Right forelimb (tissue), 1 donor: ENCODE measurements around the gene MAPT.
"Not testable (repeated sequence)": the region's sequence is repeated elsewhere in the genome, so short reads cannot be mapped to it uniquely, and the experiment has no call there.

Experiments used
- DNase-seq: peaks from one replicate; pipeline ENCODE4 v3.0.0-alpha.2; 2018

MAPT gene

DNA sequence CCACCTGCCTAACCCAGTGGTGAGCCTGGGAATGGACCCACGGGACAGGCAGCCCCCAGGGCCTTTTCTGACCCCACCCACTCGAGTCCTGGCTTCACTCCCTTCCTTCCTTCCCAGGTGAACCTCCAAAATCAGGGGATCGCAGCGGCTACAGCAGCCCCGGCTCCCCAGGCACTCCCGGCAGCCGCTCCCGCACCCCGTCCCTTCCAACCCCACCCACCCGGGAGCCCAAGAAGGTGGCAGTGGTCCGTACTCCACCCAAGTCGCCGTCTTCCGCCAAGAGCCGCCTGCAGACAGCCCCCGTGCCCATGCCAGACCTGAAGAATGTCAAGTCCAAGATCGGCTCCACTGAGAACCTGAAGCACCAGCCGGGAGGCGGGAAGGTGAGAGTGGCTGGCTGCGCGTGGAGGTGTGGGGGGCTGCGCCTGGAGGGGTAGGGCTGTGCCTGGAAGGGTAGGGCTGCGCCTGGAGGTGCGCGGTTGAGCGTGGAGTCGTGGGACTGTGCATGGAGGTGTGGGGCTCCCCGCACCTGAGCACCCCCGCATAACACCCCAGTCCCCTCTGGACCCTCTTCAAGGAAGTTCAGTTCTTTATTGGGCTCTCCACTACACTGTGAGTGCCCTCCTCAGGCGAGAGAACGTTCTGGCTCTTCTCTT, 102.1 kb downstream of the MAPT start:
- no peak for DNase-seq

DNA sequence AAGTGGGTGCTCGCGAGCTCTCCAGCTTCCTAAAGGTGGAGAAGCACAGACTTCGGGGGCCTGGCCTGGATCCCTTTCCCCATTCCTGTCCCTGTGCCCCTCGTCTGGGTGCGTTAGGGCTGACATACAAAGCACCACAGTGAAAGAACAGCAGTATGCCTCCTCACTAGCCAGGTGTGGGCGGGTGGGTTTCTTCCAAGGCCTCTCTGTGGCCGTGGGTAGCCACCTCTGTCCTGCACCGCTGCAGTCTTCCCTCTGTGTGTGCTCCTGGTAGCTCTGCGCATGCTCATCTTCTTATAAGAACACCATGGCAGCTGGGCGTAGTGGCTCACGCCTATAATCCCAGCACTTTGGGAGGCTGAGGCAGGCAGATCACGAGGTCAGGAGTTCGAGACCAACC, 102.8 kb downstream of the MAPT start:
- DNase-seq: no peak

DNA sequence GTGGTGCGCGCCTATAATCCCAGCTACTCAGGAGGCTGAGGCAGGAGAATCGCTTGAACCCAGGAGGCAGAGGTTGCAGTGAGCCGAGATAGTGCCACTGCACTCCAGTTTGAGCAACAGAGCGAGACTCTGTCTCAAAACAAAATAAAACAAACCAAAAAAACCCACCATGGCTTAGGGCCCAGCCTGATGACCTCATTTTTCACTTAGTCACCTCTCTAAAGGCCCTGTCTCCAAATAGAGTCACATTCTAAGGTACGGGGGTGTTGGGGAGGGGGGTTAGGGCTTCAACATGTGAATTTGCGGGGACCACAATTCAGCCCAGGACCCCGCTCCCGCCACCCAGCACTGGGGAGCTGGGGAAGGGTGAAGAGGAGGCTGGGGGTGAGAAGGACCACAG, 103.3 kb downstream of the MAPT start:
- DNase-seq: no peak

DNA sequence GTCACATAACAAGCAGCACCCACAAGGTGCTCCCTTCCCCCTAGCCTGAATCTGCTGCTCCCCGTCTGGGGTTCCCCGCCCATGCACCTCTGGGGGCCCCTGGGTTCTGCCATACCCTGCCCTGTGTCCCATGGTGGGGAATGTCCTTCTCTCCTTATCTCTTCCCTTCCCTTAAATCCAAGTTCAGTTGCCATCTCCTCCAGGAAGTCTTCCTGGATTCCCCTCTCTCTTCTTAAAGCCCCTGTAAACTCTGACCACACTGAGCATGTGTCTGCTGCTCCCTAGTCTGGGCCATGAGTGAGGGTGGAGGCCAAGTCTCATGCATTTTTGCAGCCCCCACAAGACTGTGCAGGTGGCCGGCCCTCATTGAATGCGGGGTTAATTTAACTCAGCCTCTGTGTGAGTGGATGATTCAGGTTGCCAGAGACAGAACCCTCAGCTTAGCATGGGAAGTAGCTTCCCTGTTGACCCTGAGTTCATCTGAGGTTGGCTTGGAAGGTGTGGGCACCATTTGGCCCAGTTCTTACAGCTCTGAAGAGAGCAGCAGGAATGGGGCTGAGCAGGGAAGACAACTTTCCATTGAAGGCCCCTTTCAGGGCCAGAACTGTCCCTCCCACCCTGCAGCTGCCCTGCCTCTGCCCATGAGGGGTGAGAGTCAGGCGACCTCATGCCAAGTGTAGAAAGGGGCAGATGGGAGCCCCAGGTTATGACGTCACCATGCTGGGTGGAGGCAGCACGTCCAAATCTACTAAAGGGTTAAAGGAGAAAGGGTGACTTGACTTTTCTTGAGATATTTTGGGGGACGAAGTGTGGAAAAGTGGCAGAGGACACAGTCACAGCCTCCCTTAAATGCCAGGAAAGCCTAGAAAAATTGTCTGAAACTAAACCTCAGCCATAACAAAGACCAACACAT, 104.9 kb downstream of the MAPT start, which contains the start of gene STH:
Gene STH, plus strand, starts transcription at position 264 of the 913 bp plus-strand sequence. Its CDS starts 30 bp downstream, at position 294.
- DNase-seq: no peak

DNA sequence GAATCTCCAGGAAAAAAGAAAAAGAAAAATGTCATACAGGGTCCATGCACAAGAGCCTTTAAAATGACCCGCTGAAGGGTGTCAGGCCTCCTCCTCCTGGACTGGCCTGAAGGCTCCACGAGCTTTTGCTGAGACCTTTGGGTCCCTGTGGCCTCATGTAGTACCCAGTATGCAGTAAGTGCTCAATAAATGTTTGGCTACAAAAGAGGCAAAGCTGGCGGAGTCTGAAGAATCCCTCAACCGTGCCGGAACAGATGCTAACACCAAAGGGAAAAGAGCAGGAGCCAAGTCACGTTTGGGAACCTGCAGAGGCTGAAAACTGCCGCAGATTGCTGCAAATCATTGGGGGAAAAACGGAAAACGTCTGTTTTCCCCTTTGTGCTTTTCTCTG, 105.5 kb downstream of the MAPT start:
- DNase-seq: no peak

- no peak for DNase-seq
Observed at GRCh38 chr17:46000292-46000691, 105.9 kb downstream of the MAPT start.

- DNase-seq: no peak
Observed at GRCh38 chr17:46000757-46001156, 106.4 kb downstream of the MAPT start.

DNA sequence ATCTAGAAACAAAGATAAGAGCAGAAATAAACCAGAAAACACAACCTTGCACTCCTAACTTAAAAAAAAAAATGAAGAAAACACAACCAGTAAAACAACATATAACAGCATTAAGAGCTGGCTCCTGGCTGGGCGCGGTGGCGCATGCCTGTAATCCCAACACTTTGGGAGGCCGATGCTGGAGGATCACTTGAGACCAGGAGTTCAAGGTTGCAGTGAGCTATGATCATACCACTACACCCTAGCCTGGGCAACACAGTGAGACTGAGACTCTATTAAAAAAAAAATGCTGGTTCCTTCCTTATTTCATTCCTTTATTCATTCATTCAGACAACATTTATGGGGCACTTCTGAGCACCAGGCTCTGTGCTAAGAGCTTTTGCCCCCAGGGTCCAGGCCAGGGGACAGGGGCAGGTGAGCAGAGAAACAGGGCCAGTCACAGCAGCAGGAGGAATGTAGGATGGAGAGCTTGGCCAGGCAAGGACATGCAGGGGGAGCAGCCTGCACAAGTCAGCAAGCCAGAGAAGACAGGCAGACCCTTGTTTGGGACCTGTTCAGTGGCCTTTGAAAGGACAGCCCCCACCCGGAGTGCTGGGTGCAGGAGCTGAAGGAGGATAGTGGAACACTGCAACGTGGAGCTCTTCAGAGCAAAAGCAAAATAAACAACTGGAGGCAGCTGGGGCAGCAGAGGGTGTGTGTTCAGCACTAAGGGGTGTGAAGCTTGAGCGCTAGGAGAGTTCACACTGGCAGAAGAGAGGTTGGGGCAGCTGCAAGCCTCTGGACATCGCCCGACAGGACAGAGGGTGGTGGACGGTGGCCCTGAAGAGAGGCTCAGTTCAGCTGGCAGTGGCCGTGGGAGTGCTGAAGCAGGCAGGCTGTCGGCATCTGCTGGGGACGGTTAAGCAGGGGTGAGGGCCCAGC, 107.3 kb downstream of the MAPT start:
- no peak for DNase-seq

DNA sequence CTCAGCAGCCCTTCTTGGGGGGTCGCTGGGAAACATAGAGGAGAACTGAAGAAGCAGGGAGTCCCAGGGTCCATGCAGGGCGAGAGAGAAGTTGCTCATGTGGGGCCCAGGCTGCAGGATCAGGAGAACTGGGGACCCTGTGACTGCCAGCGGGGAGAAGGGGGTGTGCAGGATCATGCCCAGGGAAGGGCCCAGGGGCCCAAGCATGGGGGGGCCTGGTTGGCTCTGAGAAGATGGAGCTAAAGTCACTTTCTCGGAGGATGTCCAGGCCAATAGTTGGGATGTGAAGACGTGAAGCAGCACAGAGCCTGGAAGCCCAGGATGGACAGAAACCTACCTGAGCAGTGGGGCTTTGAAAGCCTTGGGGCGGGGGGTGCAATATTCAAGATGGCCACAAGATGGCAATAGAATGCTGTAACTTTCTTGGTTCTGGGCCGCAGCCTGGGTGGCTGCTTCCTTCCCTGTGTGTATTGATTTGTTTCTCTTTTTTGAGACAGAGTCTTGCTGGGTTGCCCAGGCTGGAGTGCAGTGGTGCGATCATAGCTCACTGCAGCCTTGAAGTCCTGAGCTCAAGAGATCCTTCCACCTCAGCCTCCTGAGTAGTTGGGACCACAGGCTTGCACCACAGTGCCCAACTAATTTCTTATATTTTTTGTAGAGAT, 108.1 kb downstream of the MAPT start:
- DNase-seq: peak; percentile 82

DNA sequence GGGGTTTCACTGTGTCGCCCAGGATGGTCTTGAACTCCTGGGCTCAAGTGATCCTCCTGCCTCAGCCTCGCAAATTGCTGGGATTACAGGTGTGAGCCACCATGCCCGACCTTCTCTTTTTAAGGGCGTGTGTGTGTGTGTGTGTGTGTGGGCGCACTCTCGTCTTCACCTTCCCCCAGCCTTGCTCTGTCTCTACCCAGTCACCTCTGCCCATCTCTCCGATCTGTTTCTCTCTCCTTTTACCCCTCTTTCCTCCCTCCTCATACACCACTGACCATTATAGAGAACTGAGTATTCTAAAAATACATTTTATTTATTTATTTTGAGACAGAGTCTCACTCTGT, 108.6 kb downstream of the MAPT start:
- no peak for DNase-seq

GRCh38 chr17:46003907-46004748, 109.8 kb downstream of the MAPT start:
- no peak for DNase-seq

GRCh38 chr17:46006082-46006481, 111.7 kb downstream of the MAPT start:
- DNase-seq: not testable (repeated sequence)

- DNase-seq: no peak
Observed at GRCh38 chr17:46007461-46007965, 113.2 kb downstream of the MAPT start.

- no peak for DNase-seq
Observed at GRCh38 chr17:46008591-46008990, 114.2 kb downstream of the MAPT start.

DNA sequence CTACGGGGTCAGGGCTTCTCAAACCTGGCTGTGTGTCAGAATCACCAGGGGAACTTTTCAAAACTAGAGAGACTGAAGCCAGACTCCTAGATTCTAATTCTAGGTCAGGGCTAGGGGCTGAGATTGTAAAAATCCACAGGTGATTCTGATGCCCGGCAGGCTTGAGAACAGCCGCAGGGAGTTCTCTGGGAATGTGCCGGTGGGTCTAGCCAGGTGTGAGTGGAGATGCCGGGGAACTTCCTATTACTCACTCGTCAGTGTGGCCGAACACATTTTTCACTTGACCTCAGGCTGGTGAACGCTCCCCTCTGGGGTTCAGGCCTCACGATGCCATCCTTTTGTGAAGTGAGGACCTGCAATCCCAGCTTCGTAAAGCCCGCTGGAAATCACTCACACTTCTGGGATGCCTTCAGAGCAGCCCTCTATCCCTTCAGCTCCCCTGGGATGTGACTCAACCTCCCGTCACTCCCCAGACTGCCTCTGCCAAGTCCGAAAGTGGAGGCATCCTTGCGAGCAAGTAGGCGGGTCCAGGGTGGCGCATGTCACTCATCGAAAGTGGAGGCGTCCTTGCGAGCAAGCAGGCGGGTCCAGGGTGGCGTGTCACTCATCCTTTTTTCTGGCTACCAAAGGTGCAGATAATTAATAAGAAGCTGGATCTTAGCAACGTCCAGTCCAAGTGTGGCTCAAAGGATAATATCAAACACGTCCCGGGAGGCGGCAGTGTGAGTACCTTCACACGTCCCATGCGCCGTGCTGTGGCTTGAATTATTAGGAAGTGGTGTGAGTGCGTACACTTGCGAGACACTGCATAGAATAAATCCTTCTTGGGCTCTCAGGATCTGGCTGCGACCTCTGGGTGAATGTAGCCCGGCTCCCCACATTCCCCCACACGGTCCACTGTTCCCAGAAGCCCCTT, 115.6 kb downstream of the MAPT start:
- DNase-seq: no peak

DNA sequence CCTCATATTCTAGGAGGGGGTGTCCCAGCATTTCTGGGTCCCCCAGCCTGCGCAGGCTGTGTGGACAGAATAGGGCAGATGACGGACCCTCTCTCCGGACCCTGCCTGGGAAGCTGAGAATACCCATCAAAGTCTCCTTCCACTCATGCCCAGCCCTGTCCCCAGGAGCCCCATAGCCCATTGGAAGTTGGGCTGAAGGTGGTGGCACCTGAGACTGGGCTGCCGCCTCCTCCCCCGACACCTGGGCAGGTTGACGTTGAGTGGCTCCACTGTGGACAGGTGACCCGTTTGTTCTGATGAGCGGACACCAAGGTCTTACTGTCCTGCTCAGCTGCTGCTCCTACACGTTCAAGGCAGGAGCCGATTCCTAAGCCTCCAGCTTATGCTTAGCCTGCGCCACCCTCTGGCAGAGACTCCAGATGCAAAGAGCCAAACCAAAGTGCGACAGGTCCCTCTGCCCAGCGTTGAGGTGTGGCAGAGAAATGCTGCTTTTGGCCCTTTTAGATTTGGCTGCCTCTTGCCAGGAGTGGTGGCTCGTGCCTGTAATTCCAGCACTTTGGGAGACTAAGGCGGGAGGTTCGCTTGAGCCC, 116.3 kb downstream of the MAPT start:
- no peak for DNase-seq

- no peak for DNase-seq
Observed at GRCh38 chr17:46011711-46012505, 117.6 kb downstream of the MAPT start.

DNA sequence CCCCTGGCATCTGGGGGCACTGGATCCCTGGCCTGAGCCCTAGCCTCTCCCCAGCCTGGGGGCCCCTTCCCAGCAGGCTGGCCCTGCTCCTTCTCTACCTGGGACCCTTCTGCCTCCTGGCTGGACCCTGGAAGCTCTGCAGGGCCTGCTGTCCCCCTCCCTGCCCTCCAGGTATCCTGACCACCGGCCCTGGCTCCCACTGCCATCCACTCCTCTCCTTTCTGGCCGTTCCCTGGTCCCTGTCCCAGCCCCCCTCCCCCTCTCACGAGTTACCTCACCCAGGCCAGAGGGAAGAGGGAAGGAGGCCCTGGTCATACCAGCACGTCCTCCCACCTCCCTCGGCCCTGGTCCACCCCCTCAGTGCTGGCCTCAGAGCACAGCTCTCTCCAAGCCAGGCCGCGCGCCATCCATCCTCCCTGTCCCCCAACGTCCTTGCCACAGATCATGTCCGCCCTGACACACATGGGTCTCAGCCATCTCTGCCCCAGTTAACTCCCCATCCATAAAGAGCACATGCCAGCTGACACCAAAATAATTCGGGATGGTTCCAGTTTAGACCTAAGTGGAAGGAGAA, 118.2 kb downstream of the MAPT start:
- DNase-seq: no peak

DNA sequence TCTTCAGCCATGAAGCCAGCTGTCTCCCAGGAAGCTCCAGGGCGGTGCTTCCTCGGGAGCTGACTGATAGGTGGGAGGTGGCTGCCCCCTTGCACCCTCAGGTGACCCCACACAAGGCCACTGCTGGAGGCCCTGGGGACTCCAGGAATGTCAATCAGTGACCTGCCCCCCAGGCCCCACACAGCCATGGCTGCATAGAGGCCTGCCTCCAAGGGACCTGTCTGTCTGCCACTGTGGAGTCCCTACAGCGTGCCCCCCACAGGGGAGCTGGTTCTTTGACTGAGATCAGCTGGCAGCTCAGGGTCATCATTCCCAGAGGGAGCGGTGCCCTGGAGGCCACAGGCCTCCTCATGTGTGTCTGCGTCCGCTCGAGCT, 118.8 kb downstream of the MAPT start:
- no peak for DNase-seq
